GM12878 (cell line): ENCODE measurements around the gene TMEM231. TPM values are rescaled to one million over a fixed set of nuclear protein-coding genes. Genes with fewer than 3 reads are reported as not detected.
A peak's percentile ranks its signal among the peaks of the same experiment; 100 is the strongest.

ENCODE experiments used
- ATAC-seq: fragments of 200-7000 bp; cut with Tn5 transposase; 3 replicates; pipeline ENCODE4 v1.9.1; 2020; ENCODE audit warnings: mild to moderate bottlenecking, moderate library complexity
- BruUV-seq: library from RNA; stranded (reverse); fragments of 400-500 nt; replicated peaks from 2 replicates; lab custom pipeline; 2021; lab: Mats Ljungman, UMichigan
- CTCF ChIA-PET: fragments of 300-600 bp; sonication (Branson Sonifier 250); formaldehyde crosslinking; extraction: SDS; loops from one replicate; lab custom pipeline; 2021; ENCODE audit warnings: inconsistent platforms; lab: Yijun Ruan, JAX
- POLR2A ChIA-PET: fragments of 350-600 bp; formaldehyde crosslinking; extraction: SDS; loops from one replicate; lab custom pipeline; 2021; ENCODE audit warnings: inconsistent platforms; lab: Charles Lee
- RAD21 ChIA-PET: fragments of 300-600 bp; sonication (Branson Sonifier 250); formaldehyde crosslinking; loops from one replicate; lab custom pipeline; 2023; ENCODE audit warnings: antibody characterized with exemption; ENCODE audit not compliant: unreplicated experiment; lab: Charles Lee
- SMC1A ChIA-PET: fragments of 300-600 bp; sonication (Branson Sonifier 250); formaldehyde crosslinking; loops from one replicate; lab custom pipeline; 2023; ENCODE audit not compliant: unreplicated experiment, uncharacterized antibody; lab: Charles Lee
- DNase-seq: peaks from one replicate; pipeline ENCODE4 v3.0.0-alpha.2; 2011; ENCODE audit warnings: low read depth, low spot score
- FAIRE-seq: peaks from 3 replicates; lab custom pipeline; 2011; peaks lifted over from hg19 to GRCh38; lab: Jason Lieb, UNC
- H2AFZ ChIP-seq: 2 replicates; pipeline ENCODE4 v1.6.0; 2011; ENCODE audit warnings: low read depth, low read length, control low read depth; ENCODE audit not compliant: control insufficient read depth
- H3K27ac ChIP-seq: 2 replicates; pipeline ENCODE4 v1.5.1; 2011; ENCODE audit warnings: control low read depth; ENCODE audit not compliant: control insufficient read depth, insufficient read depth
- H3K27me3 ChIP-seq, 2 experiments: replicated peaks in 1 of 2; 2 replicates each; pipeline versions ENCODE4 v1.6.0 to v1.6.1; 2011; ENCODE audit warnings: low read length in 1 of 2; ENCODE audit not compliant: control insufficient read depth in 2 of 2, insufficient read depth in 2 of 2
- H3K36me3 ChIP-seq, 2 experiments: 2 replicates each; pipeline ENCODE4 v1.5.1; 2011; ENCODE audit warnings: low read length in 1 of 2; ENCODE audit not compliant: control insufficient read depth in 2 of 2, insufficient read depth in 2 of 2
- H3K4me1 ChIP-seq: 2 replicates; pipeline ENCODE4 v1.6.1; 2011; ENCODE audit warnings: mild to moderate bottlenecking, low read length, moderate library complexity, mixed read lengths; ENCODE audit not compliant: control insufficient read depth, insufficient read depth
- H3K4me2 ChIP-seq: 2 replicates; pipeline ENCODE4 v1.6.0; 2011; ENCODE audit warnings: control low read depth; ENCODE audit not compliant: control insufficient read depth, insufficient read depth
- H3K4me3 ChIP-seq: fragments of 200-600 bp; sonication (generic); 2 replicates; pipeline ENCODE4 v1.5.1; 2016
- H3K79me2 ChIP-seq: 2 replicates; pipeline ENCODE4 v1.6.0; 2011; ENCODE audit warnings: low read length; ENCODE audit not compliant: control insufficient read depth, insufficient read depth
- H3K9ac ChIP-seq: 2 replicates; pipeline ENCODE4 v1.8.0; 2011; ENCODE audit warnings: low read length, control low read depth, mixed read lengths; ENCODE audit not compliant: control insufficient read depth, insufficient read depth
- H3K9me3 ChIP-seq: replicated peaks from 3 replicates; pipeline ENCODE4 v1.5.1; 2011; ENCODE audit warnings: mild to moderate bottlenecking, low read length; ENCODE audit not compliant: control insufficient read depth, insufficient read depth
- H4K20me1 ChIP-seq: 2 replicates; pipeline ENCODE4 v1.6.0; 2011; ENCODE audit not compliant: control insufficient read depth, insufficient read depth
- BHLHE40 ChIP-seq, 2 experiments: fragments of 450-650 bp in 1 of 2; IDR thresholded peaks; 2 replicates each; pipeline ENCODE4 v1.6.1; 2011 to 2017; ENCODE audit warnings: low read depth in 2 of 2, borderline replicate concordance in 1 of 2, improper control_type of control experiment in 1 of 2, low read length in 1 of 2, mild to moderate bottlenecking in 1 of 2
- ESRRA ChIP-seq: IDR thresholded peaks from 2 replicates; pipeline ENCODE4 v1.6.1; 2012; ENCODE audit warnings: mild to moderate bottlenecking, low read length, improper control_type of control experiment
- FOXK2 ChIP-seq: fragments of 450-650 bp; IDR thresholded peaks from 2 replicates; pipeline ENCODE4 v1.6.1; 2017; ENCODE audit warnings: mild to moderate bottlenecking, moderate library complexity
- POLR2A ChIP-seq: IDR thresholded peaks from 2 replicates; pipeline ENCODE4 v1.6.1; 2011; ENCODE audit warnings: low read depth, mild to moderate bottlenecking, low read length
- SPI1 ChIP-seq: IDR thresholded peaks from 2 replicates; pipeline ENCODE4 v1.6.1; 2011; ENCODE audit warnings: low read depth, mild to moderate bottlenecking, low read length, moderate library complexity, borderline replicate concordance; ENCODE audit not compliant: insufficient read depth
- SREBF1 ChIP-seq: IDR thresholded peaks from 2 replicates; pipeline ENCODE4 v1.6.1; 2012; ENCODE audit warnings: mild to moderate bottlenecking, low read length
- SRF ChIP-seq, 2 experiments: IDR thresholded peaks; 2 replicates each; pipeline ENCODE4 v1.6.1; 2011; ENCODE audit warnings: low read depth in 2 of 2, low read length in 2 of 2, mild to moderate bottlenecking in 1 of 2, moderate library complexity in 1 of 2
- TBL1XR1 ChIP-seq: IDR thresholded peaks from 2 replicates; pipeline ENCODE4 v1.6.1; 2012; ENCODE audit warnings: low read depth, low read length, improper control_type of control experiment
- WGBS: methylation state at CpG from one replicate; pipeline ENCODE4 v1.1.6; 2016; ENCODE audit warnings: low lambda C conversion rate; ENCODE audit not compliant: insufficient replicate concordance, insufficient coverage; ENCODE audit errors: missing lambda C conversion rate; 5-methylcytosine and 5-hydroxymethylcytosine counted together
- in situ Hi-C: fragments of 300-500 bp; cut with MboI; formaldehyde crosslinking; loops from 9 replicates; pipeline ENCODE4 v1.14.3; 2018; ENCODE audit warnings: mixed read lengths
- intact Hi-C: fragments of 100-400 bp; cut with micrococcal nuclease; formaldehyde crosslinking; loops from one replicate; pipeline ENCODE4 v1.14.2; 2022; ENCODE audit not compliant: unreplicated experiment
- polyA plus RNA-seq, 11 experiments: library from polyadenylated mRNA; depleted of rRNA in 4 of 11; unstranded in 6 of 11; stranded (reverse) in 5 of 11; fragments of >200 nt; fragmentation: Nextera tagmentation in 4 of 11; fragmentation: Illumina TruSeq in 1 of 11; extraction: Ambion mirVana in 4 of 11; extraction: Trizol in 1 of 11; gene quantifications; 1 replicate in 1 of 11; 2 replicates in 10 of 11; pipeline versions ENCODE4 v1.2.1 to v1.2.3, GENCODE V29; 2011 to 2016; ENCODE audit warnings: inconsistent platforms in 2 of 11, missing spikeins in 2 of 11, low read depth in 1 of 11
- total RNA-seq, 4 experiments: library from RNA; depleted of rRNA in 3 of 4; stranded (reverse); fragments of >200 nt in 3 of 4; fragmentation: Illumina TruSeq in 1 of 4; extraction: Trizol in 1 of 4; gene quantifications; 2 replicates each; pipeline versions ENCODE4 v1.2.1 to v1.2.3, GENCODE V29; 2013 to 2021

TMEM231 gene
- total and polyA plus RNA-seq, 10 of the 15 experiments (the other 5 are each of a cell fraction or from before 2014, with no cell fraction given): 1.2 to 9.1 (median 5.9) TPM

GRCh38 chr16:75527825-75528299, 28.2 kb downstream of the TMEM231 start:
- DNase-seq (no peak), ATAC-seq (peak; percentile 52), FAIRE-seq (peak; percentile 62)
- Histone ChIP-seq H3K27me3 (no peaks in the 10 kb centered on the region), H2AFZ (no peak overlapping the region), H3K27ac (no peak overlapping the region), H3K4me1 (no peaks in the 10 kb centered on the region), H3K79me2 (no peaks in the 10 kb centered on the region), H3K9ac (no peak overlapping the region), H3K36me3 (no peaks in the 10 kb centered on the region), H3K4me2 (no peak overlapping the region), H3K9me3 (no peaks in the 10 kb centered on the region), H3K4me3 (no peak overlapping the region), H4K20me1 (no peaks in the 10 kb centered on the region)
- ChIA-PET SMC1A (no interaction called here), POLR2A (no interaction called here), RAD21 (no interaction called here), CTCF (interaction anchor here (1.1 kb wide), 1 partner anchor 11 kb away, joined by 6 read pairs; no protein-coding TSS in a partner anchor)
- WGBS: 72% methylated on average over 5 of the region's 5 CpGs
- BruUV-seq: no TSS peak
- TF ChIP-seq FOXK2 (no peak), SPI1 (peak; percentile 40; the same call in 1 of the 2 replicates), POLR2A (no peak)
- in situ Hi-C loops: no loop called here
- intact Hi-C loops: no loop called here

DNA sequence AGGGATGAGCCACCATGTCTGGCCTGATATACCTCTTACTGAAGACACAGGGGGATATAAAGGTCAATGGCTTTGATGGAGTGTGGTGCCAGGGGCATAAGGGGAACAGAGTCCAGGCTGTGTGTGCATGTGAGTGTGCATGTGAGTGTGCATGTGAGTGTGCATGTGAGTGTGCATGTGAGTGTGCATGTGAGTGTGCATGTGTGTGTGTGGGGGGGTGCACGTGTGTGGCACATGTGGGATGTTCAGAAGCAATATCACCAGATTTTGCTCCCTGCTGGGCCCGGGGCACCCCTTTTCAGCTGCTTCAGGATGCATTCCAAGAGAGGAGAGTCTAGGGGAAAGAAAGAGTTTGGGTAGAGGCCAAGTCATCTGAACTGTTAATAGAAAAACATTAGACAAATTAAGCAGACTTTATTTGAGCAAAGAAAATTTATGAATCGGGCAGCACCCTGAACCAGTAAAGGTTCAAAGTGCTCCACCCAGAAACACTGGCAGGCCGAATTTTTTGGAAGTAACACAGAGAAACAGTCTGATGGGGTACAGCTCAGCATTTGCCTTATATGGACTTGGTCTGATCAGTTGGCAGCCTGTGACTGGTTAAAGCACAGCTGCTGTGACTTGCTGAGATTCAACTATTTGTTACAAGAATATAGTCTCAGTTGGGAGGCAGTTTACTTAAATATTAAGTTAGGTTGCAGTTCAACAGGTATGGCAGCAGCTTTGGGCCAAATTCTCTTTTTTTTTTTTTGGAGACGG, 29.8 kb downstream of the TMEM231 start:
- BruUV-seq: no TSS peak
- H3K4me3 ChIP-seq: no peak overlapping the region
- H3K36me3 ChIP-seq: no peaks in the 10 kb centered on the region
- FAIRE-seq (no peak), DNase-seq (no peak), ATAC-seq (no peak)
- RAD21 ChIA-PET: no interaction called here
- H3K4me2 ChIP-seq: no peak overlapping the region
- H4K20me1 ChIP-seq: no peaks in the 10 kb centered on the region
- H3K9me3 ChIP-seq: no peaks in the 10 kb centered on the region
- no peaks in the 10 kb centered on the region for H3K27me3 ChIP-seq
- POLR2A ChIA-PET: no interaction called here
- CTCF ChIA-PET: no interaction called here
- H3K79me2 ChIP-seq: no peaks in the 10 kb centered on the region
- 39% methylated on average over 5 of the region's 5 CpGs for WGBS
- in situ Hi-C loops (no loop called here), intact Hi-C loops (no loop called here)
- SMC1A ChIA-PET: no interaction called here
- no peaks in the 10 kb centered on the region for H3K4me1 ChIP-seq
- H3K27ac ChIP-seq: no peak overlapping the region
- H2AFZ ChIP-seq: no peak overlapping the region
- TF ChIP-seq SREBF1 (no peak), BHLHE40 (IDR thresholded peaks at IDR 0.05; ENCODE audit: borderline replicate concordance in 1 of 2, low read depth in 2 of 2, low read length in 1 of 2) (no peak), SRF (IDR thresholded peaks at IDR 0.05; ENCODE audit: low read depth in 2 of 2, low read length in 2 of 2) (0 out of 4 replicates have a peak, but pooled peaks have one; percentile 14 to 34), ESRRA (no peak), TBL1XR1 (no peak)
- H3K9ac ChIP-seq: no peak overlapping the region
